ENCODE measurements around the gene NUP54.

GRCh38 chr4:76074993-76075600 is 73.1 kb downstream of the NUP54 start:
- no peak for TF ChIP-seq CTCF (IDR thresholded peaks at IDR 0.05)
- no peak for TF ChIP-seq POLR2A (IDR thresholded peaks at IDR 0.05)
